Smooth muscle cell (in vitro differentiated cells): Measurements from ENCODE around the gene NHERF2. TPM values are rescaled to one million over a fixed set of nuclear protein-coding genes. Genes with fewer than 3 reads are reported as not detected.

Experiments used
- DNase-seq: peaks from one replicate; lab custom pipeline; 2025; ENCODE audit not compliant: unreplicated experiment; lab: John Stamatoyannopoulos, UW
- H2AFZ ChIP-seq: fragments of 200-600 bp; sonication (generic); 2 replicates; pipeline ENCODE4 v1.6.0; 2016; ENCODE audit warnings: antibody characterized with exemption, low read depth, mild to moderate bottlenecking
- H3F3A ChIP-seq: fragments of 200-600 bp; sonication (generic); 2 replicates; pipeline ENCODE4 v1.6.0; 2017; ENCODE audit warnings: antibody characterized with exemption, low read depth
- H3K27ac ChIP-seq: fragments of 200-600 bp; sonication (generic); 2 replicates; pipeline ENCODE4 v1.5.1; 2016; ENCODE audit warnings: low read depth, mild to moderate bottlenecking
- H3K27me3 ChIP-seq: fragments of 200-600 bp; sonication (generic); 2 replicates; pipeline ENCODE4 v1.6.1; 2016; ENCODE audit warnings: low read depth, mild to moderate bottlenecking
- H3K36me3 ChIP-seq: fragments of 200-600 bp; sonication (generic); 2 replicates; pipeline ENCODE4 v1.5.1; 2016; ENCODE audit warnings: low read depth
- H3K4me1 ChIP-seq: fragments of 200-600 bp; sonication (generic); 2 replicates; pipeline ENCODE4 v1.5.1; 2016; ENCODE audit warnings: low read depth
- H3K4me2 ChIP-seq: fragments of 200-600 bp; sonication (generic); 2 replicates; pipeline ENCODE4 v1.6.0; 2016; ENCODE audit warnings: mild to moderate bottlenecking
- H3K4me3 ChIP-seq: fragments of 200-600 bp; sonication (generic); 2 replicates; pipeline ENCODE4 v1.5.1; 2016; ENCODE audit warnings: mild to moderate bottlenecking
- H3K79me2 ChIP-seq: fragments of 200-600 bp; sonication (generic); 2 replicates; pipeline ENCODE4 v1.6.0; 2016; ENCODE audit warnings: low read depth, mild to moderate bottlenecking
- H3K9ac ChIP-seq: fragments of 200-600 bp; sonication (generic); 2 replicates; pipeline ENCODE4 v1.6.0; 2016; ENCODE audit warnings: low read depth
- H3K9me3 ChIP-seq: fragments of 200-600 bp; sonication (generic); replicated peaks from 2 replicates; pipeline ENCODE4 v1.5.1; 2016; ENCODE audit warnings: low read depth
- H4K20me1 ChIP-seq: fragments of 200-600 bp; sonication (generic); 2 replicates; pipeline ENCODE4 v1.6.0; 2016; ENCODE audit warnings: low read depth
- WGBS: methylation state at CpG from one replicate; pipeline ENCODE4 v1.1.7; 2016; ENCODE audit warnings: low lambda C conversion rate; 5-methylcytosine and 5-hydroxymethylcytosine counted together
- polyA plus RNA-seq: library from polyadenylated mRNA; unstranded; fragments of >200 nt; fragmentation: Nextera tagmentation; extraction: Ambion mirVana; gene quantifications from 2 replicates; pipeline ENCODE4 v1.2.1, GENCODE V29; 2016
- total RNA-seq: library from RNA; depleted of rRNA; stranded (reverse); fragments of >200 nt; gene quantifications from 2 replicates; pipeline ENCODE4 v1.2.3, GENCODE V29; 2014
- TF ChIP-seq, protein P1 (sequence below): fragments of 200-600 bp; sonication (generic); IDR thresholded peaks from 2 replicates; pipeline ENCODE4 v1.5.1; 2017; ENCODE audit warnings: borderline replicate concordance, mild to moderate bottlenecking, antibody characterized with exemption; ENCODE audit not compliant: insufficient read depth, poor library complexity, severe bottlenecking

The NHERF2 gene
- total and polyA plus RNA-seq, 2 experiments from 2014 or later, result 14.4 to 40.2 TPM

DNA sequence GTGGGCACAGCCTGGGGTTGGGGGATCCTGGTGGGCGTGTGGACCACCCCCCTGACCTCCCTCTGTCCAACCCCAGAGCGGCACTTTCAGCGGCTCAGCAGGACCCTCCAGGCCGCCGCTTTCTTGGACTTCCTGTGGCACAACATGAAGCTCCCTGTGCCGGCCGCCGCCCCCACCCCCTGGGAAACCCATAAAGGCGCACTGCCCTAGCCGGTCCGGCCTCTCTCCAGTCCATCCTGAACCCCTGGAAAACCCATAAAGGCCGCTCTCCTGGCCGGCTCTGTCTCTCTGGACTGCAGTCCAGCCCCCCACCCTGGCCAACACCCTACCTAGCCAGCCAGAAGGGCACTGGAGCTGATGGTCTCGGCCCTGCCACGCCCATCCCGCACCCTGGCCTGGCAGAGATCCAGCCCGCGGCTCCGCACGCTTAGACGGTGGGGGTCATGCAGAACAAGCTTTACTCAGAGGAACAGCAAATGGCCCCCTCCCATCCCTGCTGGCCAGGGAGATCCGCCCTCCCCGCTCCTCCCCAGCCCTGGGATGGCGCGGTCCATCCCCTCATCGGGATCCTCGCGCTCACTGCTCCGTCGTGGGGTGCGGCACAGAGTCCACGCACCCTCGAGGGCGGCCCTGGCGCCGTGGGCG, 48.1 kb upstream of the NHERF2 start:
- H3K4me3 ChIP-seq, result peak overlapping the region; percentile 30
- H3K79me2 ChIP-seq, result peaks cover 2% of the 10 kb centered on the region
- peaks cover 19% of the 10 kb centered on the region for H3K4me1 ChIP-seq
- peaks cover 54% of the 10 kb centered on the region for H3K27me3 ChIP-seq
- no peaks in the 10 kb centered on the region for H3F3A ChIP-seq
- no peaks in the 10 kb centered on the region for H3K36me3 ChIP-seq
- no peaks in the 10 kb centered on the region for H3K9me3 ChIP-seq
- H3K27ac ChIP-seq, result no peak overlapping the region
- H4K20me1 ChIP-seq, result no peaks in the 10 kb centered on the region
- H3K4me2 ChIP-seq, result peak overlapping the region; percentile 78
- WGBS, result 69% methylated on average over 26 of the region's 37 CpGs
- H3K9ac ChIP-seq, result no peak overlapping the region
- TF ChIP-seq, protein P1, sequence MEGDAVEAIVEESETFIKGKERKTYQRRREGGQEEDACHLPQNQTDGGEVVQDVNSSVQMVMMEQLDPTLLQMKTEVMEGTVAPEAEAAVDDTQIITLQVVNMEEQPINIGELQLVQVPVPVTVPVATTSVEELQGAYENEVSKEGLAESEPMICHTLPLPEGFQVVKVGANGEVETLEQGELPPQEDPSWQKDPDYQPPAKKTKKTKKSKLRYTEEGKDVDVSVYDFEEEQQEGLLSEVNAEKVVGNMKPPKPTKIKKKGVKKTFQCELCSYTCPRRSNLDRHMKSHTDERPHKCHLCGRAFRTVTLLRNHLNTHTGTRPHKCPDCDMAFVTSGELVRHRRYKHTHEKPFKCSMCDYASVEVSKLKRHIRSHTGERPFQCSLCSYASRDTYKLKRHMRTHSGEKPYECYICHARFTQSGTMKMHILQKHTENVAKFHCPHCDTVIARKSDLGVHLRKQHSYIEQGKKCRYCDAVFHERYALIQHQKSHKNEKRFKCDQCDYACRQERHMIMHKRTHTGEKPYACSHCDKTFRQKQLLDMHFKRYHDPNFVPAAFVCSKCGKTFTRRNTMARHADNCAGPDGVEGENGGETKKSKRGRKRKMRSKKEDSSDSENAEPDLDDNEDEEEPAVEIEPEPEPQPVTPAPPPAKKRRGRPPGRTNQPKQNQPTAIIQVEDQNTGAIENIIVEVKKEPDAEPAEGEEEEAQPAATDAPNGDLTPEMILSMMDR, result no peak
- no peak overlapping the region for H2AFZ ChIP-seq
- no peak for DNase-seq

DNA sequence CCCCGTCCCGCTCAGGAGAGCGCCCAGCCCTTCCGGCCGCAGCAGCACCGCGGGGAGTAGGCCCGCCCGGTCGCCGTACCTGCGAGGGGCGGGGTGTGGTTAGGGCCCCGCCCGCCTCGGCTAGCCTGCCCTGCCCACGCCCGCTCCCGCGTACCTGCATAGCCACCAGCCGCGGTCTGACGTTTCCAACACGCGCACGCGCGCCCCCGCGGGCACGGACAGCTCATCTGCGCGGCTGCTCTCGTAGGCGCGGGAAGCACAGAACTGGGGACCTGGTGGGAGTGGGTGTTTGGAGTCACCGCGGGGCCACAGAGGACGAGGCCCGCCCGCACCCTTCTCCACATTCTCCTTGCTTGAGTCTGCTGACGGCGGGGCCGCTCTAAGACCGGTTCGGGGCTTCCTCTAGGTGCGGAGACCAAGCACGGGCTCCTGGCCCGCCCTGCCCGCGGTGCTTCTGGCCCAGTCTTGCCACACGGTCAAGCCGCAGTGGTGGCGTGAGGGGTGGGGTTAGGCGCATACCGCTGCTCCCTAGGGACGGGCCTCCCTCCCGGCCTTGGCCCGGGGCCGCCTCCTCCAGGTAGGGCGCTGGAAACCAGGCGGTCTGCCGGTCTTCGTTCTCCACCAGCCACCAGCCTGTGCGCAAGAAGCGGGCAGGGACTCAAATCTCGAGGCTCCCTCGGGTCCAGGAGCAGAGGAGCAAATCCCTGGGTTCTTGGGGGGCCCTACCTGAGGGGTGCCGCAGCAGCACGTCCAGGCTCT, 47.3 kb upstream of the NHERF2 start:
- Histone ChIP-seq H4K20me1 (no peaks in the 10 kb centered on the region), H3K27ac (no peak overlapping the region), H3K9ac (no peak overlapping the region), H3K27me3 (peaks cover 54% of the 10 kb centered on the region), H3F3A (peaks cover 1% of the 10 kb centered on the region), H2AFZ (no peak overlapping the region), H3K4me3 (peak overlapping the region; percentile 30), H3K79me2 (no peaks in the 10 kb centered on the region), H3K9me3 (no peaks in the 10 kb centered on the region), H3K4me2 (peak overlapping the region; percentile 78), H3K4me1 (peaks cover 19% of the 10 kb centered on the region), H3K36me3 (no peaks in the 10 kb centered on the region)
- TF ChIP-seq, protein P1, result no peak
- no peak for DNase-seq
- 4% methylated on average over 42 of the region's 70 CpGs for WGBS

DNA sequence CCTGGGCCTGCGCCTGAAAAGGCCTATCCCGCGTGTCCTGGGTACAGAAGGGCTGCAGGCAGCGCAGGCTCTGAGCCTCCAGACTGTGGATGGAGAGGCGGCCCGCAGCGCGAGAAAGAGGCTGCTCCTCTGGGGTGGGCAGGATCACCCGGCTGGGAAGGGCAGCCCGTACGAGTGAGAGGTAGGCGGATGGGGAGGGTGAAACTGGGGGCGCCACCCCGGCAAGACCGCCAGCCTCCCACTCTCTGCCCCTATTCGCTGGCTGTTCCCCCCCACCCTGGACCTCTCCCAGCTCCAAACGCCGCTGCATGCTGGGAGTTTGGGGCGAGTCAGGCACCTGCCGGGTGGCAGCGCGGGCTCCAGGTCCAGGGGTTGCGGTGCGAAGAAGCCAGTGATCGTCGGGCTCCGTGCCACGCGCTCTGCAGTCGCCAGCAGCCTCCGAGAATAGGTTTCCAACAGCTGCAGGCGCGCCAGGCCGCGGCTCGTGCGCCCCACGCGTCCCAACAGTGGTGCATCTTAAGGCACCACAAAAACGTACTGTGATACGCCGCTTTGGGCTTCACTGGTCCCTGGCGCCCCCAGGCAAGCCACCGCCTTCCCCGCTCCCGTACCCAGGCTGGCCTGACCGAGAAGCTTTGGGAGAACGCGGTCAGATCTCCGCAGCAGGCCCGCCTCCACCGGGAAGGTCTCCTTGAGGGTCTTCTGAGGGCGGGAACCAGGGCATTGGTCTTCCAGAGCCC, 46.5 kb upstream of the NHERF2 start:
- Histone ChIP-seq H3K4me2 (peak overlapping the region; percentile 78), H2AFZ (no peak overlapping the region), H3K4me1 (peaks cover 26% of the 10 kb centered on the region), H3K27me3 (peaks cover 54% of the 10 kb centered on the region), H3K36me3 (no peaks in the 10 kb centered on the region), H3K4me3 (no peak overlapping the region), H3K9me3 (no peaks in the 10 kb centered on the region), H3F3A (peaks cover 7% of the 10 kb centered on the region), H3K9ac (no peak overlapping the region), H3K79me2 (no peaks in the 10 kb centered on the region), H3K27ac (no peak overlapping the region), H4K20me1 (no peaks in the 10 kb centered on the region)
- WGBS, result 15% methylated on average over 52 of the region's 53 CpGs
- DNase-seq, result no peak
- TF ChIP-seq, protein P1, result no peak
